GM20000 (cell line): ENCODE data around the gene PRSS22.
"Not testable (repeated sequence)": the region's sequence is repeated elsewhere in the genome, so short reads cannot be mapped to it uniquely, and the experiment has no call there.

Experiments used
- DNase-seq: peaks from one replicate; pipeline ENCODE4 v3.0.0; 2012; ENCODE audit warnings: low spot score
- CTCF ChIP-seq: IDR thresholded peaks from 2 replicates; pipeline ENCODE4 v1.5.1; 2012; ENCODE audit warnings: mild to moderate bottlenecking, control low read depth; ENCODE audit errors: extremely low read depth, missing control alignments

Gene PRSS22, protein sequence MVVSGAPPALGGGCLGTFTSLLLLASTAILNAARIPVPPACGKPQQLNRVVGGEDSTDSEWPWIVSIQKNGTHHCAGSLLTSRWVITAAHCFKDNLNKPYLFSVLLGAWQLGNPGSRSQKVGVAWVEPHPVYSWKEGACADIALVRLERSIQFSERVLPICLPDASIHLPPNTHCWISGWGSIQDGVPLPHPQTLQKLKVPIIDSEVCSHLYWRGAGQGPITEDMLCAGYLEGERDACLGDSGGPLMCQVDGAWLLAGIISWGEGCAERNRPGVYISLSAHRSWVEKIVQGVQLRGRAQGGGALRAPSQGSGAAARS

DNA sequence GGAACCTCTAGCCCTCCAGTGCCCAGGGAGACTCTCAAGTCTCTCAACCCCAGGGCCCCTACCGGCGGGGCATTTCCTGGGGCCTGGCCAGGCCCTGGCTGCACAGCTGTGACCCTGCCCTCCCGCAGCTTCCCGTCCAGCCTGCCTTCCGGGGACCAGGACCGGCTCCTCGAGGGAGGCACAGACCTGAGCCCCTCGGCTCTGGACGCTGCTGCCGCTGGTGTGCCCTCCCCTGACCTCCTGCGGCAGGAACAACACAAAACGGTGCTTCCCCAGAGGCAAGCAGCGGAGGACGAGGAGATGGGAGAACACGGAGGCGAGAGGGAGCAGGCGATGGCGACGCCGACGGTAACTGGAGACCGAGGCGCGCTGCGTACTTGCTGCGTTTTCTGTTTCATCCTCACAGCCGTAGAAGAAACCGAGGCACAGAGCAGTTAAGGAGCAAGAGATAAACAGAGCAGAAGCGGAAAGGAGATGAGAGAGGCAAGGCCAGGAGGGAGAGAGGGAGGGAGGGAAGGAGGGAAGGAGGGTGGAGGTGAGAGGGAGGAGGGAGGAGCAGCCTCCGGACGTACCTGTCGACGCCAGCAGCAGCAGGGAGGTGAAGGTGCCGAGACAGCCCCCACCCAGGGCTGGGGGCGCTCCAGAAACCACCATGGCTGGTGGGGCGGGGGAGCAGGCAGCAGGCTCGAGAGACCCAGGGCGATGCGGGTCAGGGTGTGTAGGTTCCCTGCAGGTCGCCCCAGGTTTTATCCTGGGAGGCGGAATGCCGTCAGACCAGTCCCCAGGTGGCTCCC is at the start of gene PRSS22:
Gene PRSS22 (minus strand): TSS at position 720 of the 794 bp plus-strand sequence. CDS start 66 bp downstream, at position 654.
- no peak for DNase-seq
- TF ChIP-seq CTCF: no peak

- not testable (repeated sequence) for DNase-seq
- peak; percentile 16 for TF ChIP-seq CTCF
These were observed 49.2 kb upstream of the PRSS22 start for GRCh38 chr16:2907084-2907753.

DNA sequence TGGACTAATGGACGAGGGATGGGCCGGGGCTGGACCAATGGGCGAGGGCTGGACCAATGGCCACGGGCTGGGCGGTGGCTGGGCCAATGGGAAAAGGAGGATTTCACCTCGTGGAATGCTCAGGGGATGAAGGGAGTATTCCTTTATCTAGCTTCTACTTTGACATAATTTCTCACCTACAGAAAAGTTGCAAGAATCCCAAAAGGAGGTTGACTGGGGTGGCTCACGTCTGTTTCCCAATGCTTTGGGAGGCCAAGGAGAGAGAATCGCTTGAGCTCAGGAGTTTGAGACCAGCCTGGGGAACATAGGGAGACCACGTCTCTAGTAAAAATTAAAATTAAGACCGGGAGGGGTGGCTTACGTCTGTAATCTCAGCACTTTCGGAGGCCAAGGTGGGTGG is 48.0 kb upstream of the PRSS22 start:
- DNase-seq: no peak
- no peak for TF ChIP-seq CTCF

DNA sequence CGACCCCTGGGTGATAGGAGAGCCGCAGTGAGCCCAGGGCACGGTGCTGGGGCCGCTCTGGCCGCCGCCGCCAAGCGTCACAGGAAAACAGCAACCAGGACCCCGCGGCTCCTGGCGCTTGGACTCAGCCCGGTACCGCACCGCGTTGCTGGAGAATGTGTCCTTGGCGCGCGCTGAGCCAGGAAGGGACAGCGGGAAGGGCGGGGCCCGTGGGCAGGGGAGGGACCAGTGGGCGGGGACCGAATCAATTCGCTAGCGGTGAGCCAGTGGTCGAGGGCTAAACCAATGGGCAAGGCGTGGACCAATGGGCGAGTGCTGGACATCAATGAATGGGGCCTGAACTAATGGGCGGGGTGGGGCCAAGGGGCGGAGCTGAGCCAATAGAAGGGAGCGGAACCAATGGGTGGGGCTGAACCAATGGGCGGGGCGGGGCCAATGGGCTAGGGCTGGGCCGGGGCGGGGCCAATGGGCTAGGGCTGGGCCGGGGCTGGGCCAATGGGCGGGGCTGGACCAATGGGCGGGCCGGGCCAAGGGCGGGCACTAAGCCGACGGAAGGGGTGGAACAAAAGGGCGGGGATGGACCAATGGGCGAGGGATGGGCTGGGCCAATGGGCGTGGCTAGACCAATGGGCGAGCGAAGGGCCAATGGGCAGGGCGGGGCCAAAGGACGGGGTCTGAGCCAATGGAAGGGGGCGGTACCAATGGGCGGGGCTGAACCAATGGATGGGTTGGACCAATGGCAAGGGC is 47.4 kb upstream of the PRSS22 start:
- peak; percentile 98 for DNase-seq
- no peak for TF ChIP-seq CTCF

GRCh38 chr16:2904922-2905240 is 46.9 kb upstream of the PRSS22 start:
- DNase-seq: peak; percentile 22
- TF ChIP-seq CTCF: no peak

GRCh38 chr16:2904100-2904921 is 46.3 kb upstream of the PRSS22 start:
- peak; percentile 91 for DNase-seq
- TF ChIP-seq CTCF: peak; percentile 98
